WI38 (cell line): Measurements from ENCODE around the gene GPC5.
"Not testable (repeated sequence)": the region's sequence is repeated elsewhere in the genome, so short reads cannot be mapped to it uniquely, and the experiment has no call there.

Source experiments
- H3K4me3 ChIP-seq: 2 replicates; pipeline ENCODE4 v1.5.1; 2011; ENCODE audit warnings: low read depth, mild to moderate bottlenecking, control low read depth, low read length
- CTCF ChIP-seq: IDR thresholded peaks from 2 replicates; pipeline ENCODE4 v1.5.1; 2012; ENCODE audit warnings: low read depth, mild to moderate bottlenecking, control low read depth, low read length

GPC5 gene

GRCh38 chr13:92537471-92537870, 1139.0 kb downstream of the GPC5 start:
- H3K4me3 ChIP-seq: no peak overlapping the region
- TF ChIP-seq CTCF: no peak

- TF ChIP-seq CTCF: no peak
- H3K4me3 ChIP-seq: no peak overlapping the region
Observed at GRCh38 chr13:92538164-92538563, 1139.7 kb downstream of the GPC5 start.

GRCh38 chr13:92539148-92539547, 1140.7 kb downstream of the GPC5 start:
- H3K4me3 ChIP-seq: not testable (repeated sequence)

- no peak overlapping the region for H3K4me3 ChIP-seq
- no peak for TF ChIP-seq CTCF
Observed at GRCh38 chr13:92547266-92547665, 1148.8 kb downstream of the GPC5 start.

DNA sequence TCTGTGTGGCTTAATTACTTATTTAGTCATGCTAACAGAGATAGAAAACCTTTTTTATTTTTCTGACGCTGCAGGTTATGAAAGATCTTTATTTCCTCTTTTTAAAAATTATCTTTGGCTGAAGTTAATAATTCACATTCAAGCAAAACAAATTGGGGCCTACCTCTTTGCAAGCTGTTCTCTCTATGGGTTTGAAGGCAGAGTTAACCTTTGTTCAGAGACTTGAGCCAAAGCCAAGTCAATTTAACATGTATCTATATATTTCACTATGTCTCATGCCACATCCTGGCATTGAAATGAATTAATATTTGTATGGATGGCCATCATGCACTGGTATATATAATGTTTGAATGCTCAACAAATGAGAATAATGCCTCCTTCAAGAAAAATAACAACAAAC, 1150.9 kb downstream of the GPC5 start:
- TF ChIP-seq CTCF: no peak

DNA sequence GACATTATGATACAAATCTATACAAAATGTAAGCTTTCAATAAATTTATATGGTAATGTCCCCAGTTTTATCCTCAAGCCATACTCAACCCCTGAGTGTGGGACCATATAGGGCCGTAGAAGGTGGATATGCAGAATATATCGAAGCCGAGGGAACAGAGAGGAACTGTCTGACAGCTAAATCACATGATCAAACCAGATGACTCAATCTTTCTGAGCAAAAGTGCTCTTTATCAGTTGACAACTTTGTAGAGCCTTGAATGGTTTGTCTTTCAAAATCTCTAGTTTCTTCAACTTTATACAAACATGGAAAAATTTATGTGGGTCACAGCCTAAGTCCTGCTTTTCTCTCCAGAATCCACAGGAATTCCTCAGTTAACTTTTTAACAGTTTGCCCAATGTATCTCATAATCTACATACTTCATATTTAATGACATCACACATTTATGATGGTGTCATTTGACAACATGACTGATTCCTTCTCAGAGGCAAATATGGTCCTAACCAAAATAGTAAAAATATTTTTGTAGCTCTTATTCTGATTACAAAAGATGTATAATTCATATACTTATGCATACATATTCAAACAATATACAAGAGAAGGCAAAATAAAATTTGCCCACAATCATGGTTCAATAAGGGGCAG, 1155.2 kb downstream of the GPC5 start:
- TF ChIP-seq CTCF: no peak
- H3K4me3 ChIP-seq: no peak overlapping the region

More for the DNA sequence above, 1150.9 kb downstream of the GPC5 start:
- H3K4me3 ChIP-seq: no peak overlapping the region

DNA sequence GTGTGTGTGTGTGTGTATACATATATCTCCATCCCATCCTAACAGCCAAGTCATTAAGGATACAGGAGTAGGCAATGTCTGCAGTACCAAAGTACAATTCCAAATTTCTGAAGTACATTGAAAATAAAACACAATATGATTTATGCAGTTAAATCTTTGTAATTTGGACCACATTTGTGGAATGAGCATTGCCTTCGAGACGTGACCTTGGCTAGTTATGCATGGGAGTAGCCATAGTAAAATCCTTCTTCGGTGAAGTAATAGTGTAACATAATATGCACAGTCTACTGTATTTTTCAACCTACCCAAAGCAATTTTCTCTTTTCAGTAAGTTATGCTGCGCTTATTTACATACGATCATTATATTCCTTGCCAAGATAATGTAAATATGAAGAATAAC, 1162.5 kb downstream of the GPC5 start:
- TF ChIP-seq CTCF: no peak
- H3K4me3 ChIP-seq: no peak overlapping the region

DNA sequence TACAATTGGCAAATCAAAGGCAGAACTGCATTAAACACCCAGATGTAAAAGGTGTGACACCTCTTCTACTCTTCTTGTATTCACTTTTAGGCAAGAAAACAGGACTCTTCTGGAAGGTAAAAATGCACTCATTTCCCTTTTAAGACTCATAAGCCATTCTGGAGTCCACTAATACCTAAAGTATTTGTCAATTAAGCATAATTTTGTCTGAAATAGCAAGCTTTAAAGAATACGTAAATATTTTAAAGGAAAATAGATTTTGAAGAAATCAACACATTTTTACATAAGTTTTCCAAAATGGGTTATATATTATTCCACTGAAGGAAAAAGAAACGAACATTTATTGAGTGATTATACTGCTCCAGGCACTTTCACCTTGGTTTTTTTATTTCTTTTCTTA, 1166.5 kb downstream of the GPC5 start:
- TF ChIP-seq CTCF: no peak
- no peak overlapping the region for H3K4me3 ChIP-seq
